ENCODE data around the gene KCNV2. TPM values are rescaled to one million over a fixed set of nuclear protein-coding genes. Genes with fewer than 3 reads are reported as not detected.

KCNV2 gene
- total RNA-seq, 4 donors from 2014 or later: not detected

- H3K27ac ChIP-seq: no peak overlapping the region
- H3K4me3 ChIP-seq: no peak overlapping the region
- TF ChIP-seq POLR2A (IDR thresholded peaks at IDR 0.05) (no peak), POLR2AphosphoS5 (IDR thresholded peaks at IDR 0.05) (no peak), CTCF (IDR thresholded peaks at IDR 0.05) (no peak), EP300 (IDR thresholded peaks at IDR 0.05) (no peak)
- peaks cover 0 to 11% of the 10 kb centered on the region in 2 donors for H3K36me3 ChIP-seq
- no peaks in the 10 kb centered on the region for H3K27me3 ChIP-seq
- H3K9me3 ChIP-seq: no peaks in the 10 kb centered on the region
- H3K4me1 ChIP-seq: no peaks in the 10 kb centered on the region
- WGBS, 2 donors (ENCODE audit: low coverage in 1 of 2): 96 to 97% methylated on average over 2 of the region's 2 CpGs
- ATAC-seq: no peak
Measured at GRCh38 chr9:2749485-2749884, 32.2 kb downstream of the KCNV2 start.

GRCh38 chr9:2755285-2755684 is 38.0 kb downstream of the KCNV2 start:
- no peak overlapping the region for H3K27ac ChIP-seq
- H3K9me3 ChIP-seq: no peaks in the 10 kb centered on the region
- 89 to 100% methylated on average over 1 of the region's 1 CpG for WGBS, 2 donors (ENCODE audit: low coverage in 1 of 2)
- no peak overlapping the region for H3K4me3 ChIP-seq
- no peaks in the 10 kb centered on the region for H3K27me3 ChIP-seq
- no peaks in the 10 kb centered on the region for H3K36me3 ChIP-seq
- H3K4me1 ChIP-seq: no peaks in the 10 kb centered on the region
- TF ChIP-seq CTCF (IDR thresholded peaks at IDR 0.05) (no peak), POLR2AphosphoS5 (IDR thresholded peaks at IDR 0.05) (no peak), POLR2A (IDR thresholded peaks at IDR 0.05) (no peak), EP300 (IDR thresholded peaks at IDR 0.05) (no peak)
- ATAC-seq: no peak

- H3K36me3 ChIP-seq: no peaks in the 10 kb centered on the region
- H3K27me3 ChIP-seq: no peaks in the 10 kb centered on the region
- H3K4me1 ChIP-seq: no peaks in the 10 kb centered on the region
- H3K4me3 ChIP-seq: no peak overlapping the region
- 54 to 67% methylated on average over 1 to 2 of the region's 2 CpGs for WGBS, 2 donors (ENCODE audit: low coverage in 1 of 2)
- TF ChIP-seq EP300 (IDR thresholded peaks at IDR 0.05) (no peak), POLR2AphosphoS5 (IDR thresholded peaks at IDR 0.05) (no peak), CTCF (IDR thresholded peaks at IDR 0.05) (no peak), POLR2A (IDR thresholded peaks at IDR 0.05) (no peak)
- no peak overlapping the region for H3K27ac ChIP-seq
- ATAC-seq: no peak
- H3K9me3 ChIP-seq: no peaks in the 10 kb centered on the region
Measured at GRCh38 chr9:2758162-2758897, 41.0 kb downstream of the KCNV2 start.

- no peak overlapping the region for H3K27ac ChIP-seq
- no peaks in the 10 kb centered on the region for H3K36me3 ChIP-seq
- TF ChIP-seq CTCF (IDR thresholded peaks at IDR 0.05) (no peak), POLR2AphosphoS5 (IDR thresholded peaks at IDR 0.05) (no peak), POLR2A (IDR thresholded peaks at IDR 0.05) (no peak), EP300 (IDR thresholded peaks at IDR 0.05) (no peak)
Measured at GRCh38 chr9:2758898-2759510, 41.7 kb downstream of the KCNV2 start.

GRCh38 chr9:2761424-2761823 is 44.1 kb downstream of the KCNV2 start:
- Histone ChIP-seq H3K4me3 (no peak overlapping the region), H3K4me1 (no peaks in the 10 kb centered on the region), H3K27me3 (no peaks in the 10 kb centered on the region), H3K36me3 (peaks cover 0 to 6% of the 10 kb centered on the region in 2 donors), H3K9me3 (no peaks in the 10 kb centered on the region), H3K27ac (no peak overlapping the region)
- TF ChIP-seq POLR2AphosphoS5 (IDR thresholded peaks at IDR 0.05) (no peak), CTCF (IDR thresholded peaks at IDR 0.05) (no peak), EP300 (IDR thresholded peaks at IDR 0.05) (no peak), POLR2A (IDR thresholded peaks at IDR 0.05) (no peak)
- no peak for ATAC-seq
- 76 to 92% methylated on average over 4 of the region's 4 CpGs for WGBS, 2 donors (ENCODE audit: low coverage in 1 of 2)

More at GRCh38 chr9:2758898-2759510, 41.7 kb downstream of the KCNV2 start:
- ATAC-seq: no peak
- Histone ChIP-seq H3K4me1 (no peaks in the 10 kb centered on the region), H3K4me3 (no peak overlapping the region), H3K27me3 (no peaks in the 10 kb centered on the region), H3K9me3 (no peaks in the 10 kb centered on the region)
- 0 to 43% methylated on average over 1 of the region's 1 CpG for WGBS, 2 donors (ENCODE audit: low coverage in 1 of 2)

All from gastroesophageal sphincter (tissue), 4 donors.